Ascending aorta (tissue), 2 donors: ENCODE data around the gene GDF9. TPM values are rescaled to one million over a fixed set of nuclear protein-coding genes. Genes with fewer than 3 reads are reported as not detected.

Source experiments
- DNase-seq, 2 donors: peaks; one replicate each; pipeline ENCODE4 v3.0.0-alpha.2; 2019; ENCODE audit warnings: low spot score in 2 of 2
- H3K27ac ChIP-seq, 2 donors: fragments of 200-600 bp; sonication (generic); one replicate each; pipeline ENCODE4 v1.5.1; 2016 to 2017; ENCODE audit warnings: mild to moderate bottlenecking in 1 of 2
- H3K27me3 ChIP-seq: fragments of 200-600 bp; sonication (generic); one replicate; pipeline ENCODE4 v1.5.1; 2017
- H3K36me3 ChIP-seq, 2 donors: fragments of 200-600 bp; sonication (generic); one replicate each; pipeline ENCODE4 v1.5.1; 2016
- H3K4me1 ChIP-seq, 2 donors: fragments of 200-600 bp; sonication (generic); one replicate each; pipeline ENCODE4 v1.5.1; 2016 to 2017; ENCODE audit warnings: mild to moderate bottlenecking in 1 of 2
- H3K4me3 ChIP-seq, 2 donors: fragments of 200-600 bp; sonication (generic); one replicate each; pipeline ENCODE4 v1.5.1; 2016 to 2017; ENCODE audit warnings: mild to moderate bottlenecking in 1 of 2
- H3K9me3 ChIP-seq, 2 donors: fragments of 200-600 bp; sonication (generic); one replicate each; pipeline ENCODE4 v1.5.1; 2016
- CTCF ChIP-seq, 3 experiments: fragments of 200-600 bp in 2 of 3; fragments of 450-650 bp in 1 of 3; sonication (generic) in 2 of 3; IDR thresholded peaks; one replicate each; pipeline ENCODE4 v1.5.1; 2016 to 2019; ENCODE audit warnings: antibody characterized with exemption in 3 of 3, mild to moderate bottlenecking in 1 of 3, moderate library complexity in 1 of 3
- intact Hi-C: fragments of 100-400 bp; cut with DNase I; formaldehyde crosslinking; loops from one replicate; pipeline ENCODE4 v1.15.1; 2023
- total RNA-seq: library from RNA; depleted of rRNA; stranded (reverse); fragments of >200 nt; gene quantifications from one replicate; pipeline ENCODE4 v1.1.0, GENCODE V29; 2016

The GDF9 gene
- total RNA-seq, 1 donor from 2014 or later: not detected

GRCh38 chr5:132889501-132889900 lies 23.2 kb upstream of the GDF9 start:
- Histone ChIP-seq H3K9me3 (no peaks in the 10 kb centered on the region), H3K4me1 (peaks cover 0 to under 1% of the 10 kb centered on the region in 2 donors), H3K27ac (no peak overlapping the region), H3K4me3 (no peak overlapping the region), H3K27me3 (no peaks in the 10 kb centered on the region), H3K36me3 (peaks cover 76 to 93% of the 10 kb centered on the region in 2 donors)
- TF ChIP-seq CTCF (IDR thresholded peaks at IDR 0.05): no peak
- no peak for DNase-seq
- intact Hi-C loops: no loop called here

- no peak for TF ChIP-seq CTCF (IDR thresholded peaks at IDR 0.05)
- Histone ChIP-seq H3K4me3 (no peak overlapping the region), H3K36me3 (peaks cover 81 to 83% of the 10 kb centered on the region in 2 donors), H3K27me3 (no peaks in the 10 kb centered on the region), H3K4me1 (no peaks in the 10 kb centered on the region), H3K9me3 (no peaks in the 10 kb centered on the region), H3K27ac (no peak overlapping the region)
- intact Hi-C loops: no loop called here
- no peak for DNase-seq
Measured at GRCh38 chr5:132887283-132887682, 21.0 kb upstream of the GDF9 start.

- H3K36me3 ChIP-seq: peaks cover 81 to 83% of the 10 kb centered on the region in 2 donors
Measured at GRCh38 chr5:132886064-132886823, 20.0 kb upstream of the GDF9 start.

GRCh38 chr5:132884548-132884947 lies 18.3 kb upstream of the GDF9 start:
- TF ChIP-seq CTCF (IDR thresholded peaks at IDR 0.05): no peak
- H3K27ac ChIP-seq: no peak overlapping the region
- no peak for DNase-seq
- H3K36me3 ChIP-seq: peaks cover 84 to 86% of the 10 kb centered on the region in 2 donors
- no peak overlapping the region for H3K4me3 ChIP-seq
- H3K27me3 ChIP-seq: no peaks in the 10 kb centered on the region
- H3K9me3 ChIP-seq: no peaks in the 10 kb centered on the region
- H3K4me1 ChIP-seq: no peaks in the 10 kb centered on the region
- intact Hi-C loops: loop anchor here (5.0 kb wide), 1 partner anchor 52 kb away; the partner anchor contains the start of gene SHROOM1

More at GRCh38 chr5:132886064-132886823, 20.0 kb upstream of the GDF9 start:
- intact Hi-C loops: no loop called here
- Histone ChIP-seq H3K4me3 (no peak overlapping the region), H3K4me1 (no peaks in the 10 kb centered on the region), H3K9me3 (no peaks in the 10 kb centered on the region), H3K27me3 (no peaks in the 10 kb centered on the region), H3K27ac (no peak overlapping the region)
- TF ChIP-seq CTCF (IDR thresholded peaks at IDR 0.05): no peak
- DNase-seq: no peak

- intact Hi-C loops: loop anchor here (5.0 kb wide), 1 partner anchor 51 kb away; the partner anchor contains the start of gene SHROOM1
- H3K36me3 ChIP-seq: peaks cover 75 to 82% of the 10 kb centered on the region in 2 donors
- H3K9me3 ChIP-seq: no peaks in the 10 kb centered on the region
- peak; percentile 37 to 54 (median 43) for TF ChIP-seq CTCF (IDR thresholded peaks at IDR 0.05)
- no peak overlapping the region for H3K27ac ChIP-seq
- H3K4me1 ChIP-seq: no peaks in the 10 kb centered on the region
- no peak for DNase-seq
- no peak overlapping the region for H3K4me3 ChIP-seq
- H3K27me3 ChIP-seq: no peaks in the 10 kb centered on the region
Measured at GRCh38 chr5:132883261-132883834, 17.1 kb upstream of the GDF9 start.
